Measurements from ENCODE around the gene APOLD1. TPM values are rescaled to one million over a fixed set of nuclear protein-coding genes. Genes with fewer than 3 reads are reported as not detected.

Gene APOLD1
- total and polyA plus RNA-seq, 4 experiments from 2014 or later = 0.38 to 4.3 (median 1.9) TPM

- ChIA-PET POLR2A (ENCODE audit: partially characterized antibody) (no interaction called here), CTCF (ENCODE audit: partially characterized antibody) (interaction anchor here (1.2 to 1.4 kb wide), 3 partner anchors 12 to 420 kb away, joined by 4 to 6 read pairs (median 5); no protein-coding TSS in a partner anchor)
- H3K36me3 Mint-ChIP-seq = peaks cover 0 to 2% of the 10 kb centered on the region in 2 donors
- Histone ChIP-seq H3K4me3 (ENCODE audit: low read length in 2 of 2) (no peak overlapping the region), H3K27me3 (ENCODE audit: insufficient read depth, low read length) (no peaks in the 10 kb centered on the region), H3K4me1 (ENCODE audit: insufficient read depth, low read length) (peaks cover 17% of the 10 kb centered on the region), H3K36me3 (ENCODE audit: insufficient read depth, low read length) (no peaks in the 10 kb centered on the region), H3K27ac (ENCODE audit: low read depth, low read length) (no peak overlapping the region), H3K9me3 (ENCODE audit: control insufficient read depth in 1 of 2, low read length in 2 of 2) (no peaks in the 10 kb centered on the region)
- intact Hi-C loops (cut with micrococcal nuclease) = no loop called here
- H3K4me1 Mint-ChIP-seq = peaks cover 4 to 17% (median 6%) of the 10 kb centered on the region in 4 donors
- DNase-seq = no peak
- H3K27ac Mint-ChIP-seq = no peak overlapping the region
- no peak overlapping the region for H3K4me3 Mint-ChIP-seq
- H3K27me3 Mint-ChIP-seq = no peaks in the 10 kb centered on the region
- no peaks in the 10 kb centered on the region for H3K9me3 Mint-ChIP-seq
Measured at GRCh38 chr12:12791756-12792369, 6.4 kb downstream of the APOLD1 start.

GRCh38 chr12:12792421-12792820 lies 7.0 kb downstream of the APOLD1 start:
- Histone ChIP-seq H3K36me3 (ENCODE audit: insufficient read depth, low read length) (no peaks in the 10 kb centered on the region), H3K4me3 (ENCODE audit: low read length in 2 of 2) (no peak overlapping the region), H3K4me1 (ENCODE audit: insufficient read depth, low read length) (peaks cover 13% of the 10 kb centered on the region), H3K9me3 (ENCODE audit: control insufficient read depth in 1 of 2, low read length in 2 of 2) (no peaks in the 10 kb centered on the region), H3K27me3 (ENCODE audit: insufficient read depth, low read length) (no peaks in the 10 kb centered on the region), H3K27ac (ENCODE audit: low read depth, low read length) (no peak overlapping the region)
- Mint-ChIP-seq H3K27ac (no peak overlapping the region), H3K9me3 (no peaks in the 10 kb centered on the region), H3K36me3 (peaks cover 0 to 2% of the 10 kb centered on the region in 2 donors), H3K27me3 (no peaks in the 10 kb centered on the region), H3K4me3 (no peak overlapping the region), H3K4me1 (peaks cover 4 to 14% (median 5%) of the 10 kb centered on the region in 4 donors)
- ChIA-PET CTCF (ENCODE audit: partially characterized antibody) (interaction anchor here (0.8 to 1.4 kb wide), 4 partner anchors 11 to 420 kb away, joined by 3 to 6 read pairs (median 4); no protein-coding TSS in a partner anchor), POLR2A (ENCODE audit: partially characterized antibody) (interaction anchor here (1.0 kb wide), 1 partner anchor 231 kb away, joined by 3 read pairs; no protein-coding TSS in a partner anchor)
- DNase-seq = no peak
- intact Hi-C loops (cut with micrococcal nuclease) = no loop called here

- Histone ChIP-seq H3K4me1 (ENCODE audit: insufficient read depth, low read length) (no peaks in the 10 kb centered on the region), H3K4me3 (ENCODE audit: low read length in 2 of 2) (no peak overlapping the region), H3K9me3 (ENCODE audit: control insufficient read depth in 1 of 2, low read length in 2 of 2) (no peaks in the 10 kb centered on the region), H3K27me3 (ENCODE audit: insufficient read depth, low read length) (no peaks in the 10 kb centered on the region), H3K36me3 (ENCODE audit: insufficient read depth, low read length) (no peaks in the 10 kb centered on the region), H3K27ac (ENCODE audit: low read depth, low read length) (no peak overlapping the region)
- Mint-ChIP-seq H3K4me1 (peaks cover 0 to 2% (median 0%) of the 10 kb centered on the region in 4 donors), H3K9me3 (no peaks in the 10 kb centered on the region), H3K27ac (no peak overlapping the region), H3K36me3 (no peaks in the 10 kb centered on the region), H3K27me3 (no peaks in the 10 kb centered on the region), H3K4me3 (no peak overlapping the region)
- POLR2A ChIA-PET (ENCODE audit: partially characterized antibody) = no interaction called here
- CTCF ChIA-PET (ENCODE audit: partially characterized antibody) = interaction anchor here (1.1 kb wide), 1 partner anchor 10 kb away, joined by 3 read pairs; no protein-coding TSS in a partner anchor
- intact Hi-C loops (cut with micrococcal nuclease) = no loop called here
- no peak for DNase-seq
Measured at GRCh38 chr12:12794686-12795085, 9.2 kb downstream of the APOLD1 start.

GRCh38 chr12:12796171-12796570 lies 10.7 kb downstream of the APOLD1 start:
- H3K27ac ChIP-seq (ENCODE audit: low read depth, low read length) = no peak overlapping the region
- CTCF ChIA-PET (ENCODE audit: partially characterized antibody) = interaction anchor here (0.6 kb wide), 1 partner anchor 15 kb away, joined by 3 read pairs; no protein-coding TSS in a partner anchor
- no peaks in the 10 kb centered on the region for H3K9me3 Mint-ChIP-seq
- POLR2A ChIA-PET (ENCODE audit: partially characterized antibody) = no interaction called here
- intact Hi-C loops (cut with micrococcal nuclease) = no loop called here
- no peaks in the 10 kb centered on the region for H3K36me3 ChIP-seq (ENCODE audit: insufficient read depth, low read length)
- no peaks in the 10 kb centered on the region for H3K9me3 ChIP-seq (ENCODE audit: control insufficient read depth in 1 of 2, low read length in 2 of 2)
- no peak overlapping the region for H3K4me3 ChIP-seq (ENCODE audit: low read length in 2 of 2)
- H3K4me1 Mint-ChIP-seq = peaks cover 0 to 5% (median 1%) of the 10 kb centered on the region in 4 donors
- H3K27me3 Mint-ChIP-seq = no peaks in the 10 kb centered on the region
- DNase-seq = no peak
- H3K27me3 ChIP-seq (ENCODE audit: insufficient read depth, low read length) = no peaks in the 10 kb centered on the region
- no peaks in the 10 kb centered on the region for H3K36me3 Mint-ChIP-seq
- H3K4me3 Mint-ChIP-seq = no peak overlapping the region
- H3K4me1 ChIP-seq (ENCODE audit: insufficient read depth, low read length) = no peaks in the 10 kb centered on the region
- H3K27ac Mint-ChIP-seq = no peak overlapping the region

- intact Hi-C loops (cut with micrococcal nuclease) = no loop called here
- H3K27me3 Mint-ChIP-seq = no peaks in the 10 kb centered on the region
- no peak overlapping the region for H3K4me3 Mint-ChIP-seq
- Histone ChIP-seq H3K36me3 (ENCODE audit: insufficient read depth, low read length) (no peaks in the 10 kb centered on the region), H3K27me3 (ENCODE audit: insufficient read depth, low read length) (no peaks in the 10 kb centered on the region), H3K4me1 (ENCODE audit: insufficient read depth, low read length) (peaks cover under 1% of the 10 kb centered on the region), H3K27ac (ENCODE audit: low read depth, low read length) (no peak overlapping the region), H3K4me3 (ENCODE audit: low read length in 2 of 2) (no peak overlapping the region), H3K9me3 (ENCODE audit: control insufficient read depth in 1 of 2, low read length in 2 of 2) (no peaks in the 10 kb centered on the region)
- POLR2A ChIA-PET (ENCODE audit: partially characterized antibody) = interaction anchor here (2.0 kb wide), 1 partner anchor 10 kb away, joined by 9 read pairs; no protein-coding TSS in a partner anchor
- no peak for DNase-seq
- H3K27ac Mint-ChIP-seq = peak overlapping the region in 3 of 7 donors; percentile 8 to 63 (median 60)
- peaks cover under 1 to 7% (median 6%) of the 10 kb centered on the region in 4 donors for H3K4me1 Mint-ChIP-seq
- H3K36me3 Mint-ChIP-seq = no peaks in the 10 kb centered on the region
- CTCF ChIA-PET (ENCODE audit: partially characterized antibody) = interaction anchor here (2.5 kb wide), 1 partner anchor 8 kb away, joined by 12 read pairs; no protein-coding TSS in a partner anchor
- no peaks in the 10 kb centered on the region for H3K9me3 Mint-ChIP-seq
Measured at GRCh38 chr12:12796928-12797793, 11.7 kb downstream of the APOLD1 start.

- Histone ChIP-seq H3K9me3 (ENCODE audit: control insufficient read depth in 1 of 2, low read length in 2 of 2) (no peaks in the 10 kb centered on the region), H3K4me3 (ENCODE audit: low read length in 2 of 2) (no peak overlapping the region), H3K27ac (ENCODE audit: low read depth, low read length) (no peak overlapping the region), H3K36me3 (ENCODE audit: insufficient read depth, low read length) (no peaks in the 10 kb centered on the region), H3K4me1 (ENCODE audit: insufficient read depth, low read length) (peaks cover 6% of the 10 kb centered on the region), H3K27me3 (ENCODE audit: insufficient read depth, low read length) (no peaks in the 10 kb centered on the region)
- no peaks in the 10 kb centered on the region for H3K27me3 Mint-ChIP-seq
- H3K4me1 Mint-ChIP-seq = peaks cover 3 to 13% (median 11%) of the 10 kb centered on the region in 4 donors
- POLR2A ChIA-PET (ENCODE audit: partially characterized antibody) = interaction anchor here (2.0 kb wide), 1 partner anchor 10 kb away, joined by 9 read pairs; no protein-coding TSS in a partner anchor
- CTCF ChIA-PET (ENCODE audit: partially characterized antibody) = interaction anchor here (2.5 kb wide), 1 partner anchor 9 kb away, joined by 12 read pairs; no protein-coding TSS in a partner anchor
- H3K4me3 Mint-ChIP-seq = no peak overlapping the region
- no peak for DNase-seq
- intact Hi-C loops (cut with micrococcal nuclease) = no loop called here
- H3K27ac Mint-ChIP-seq = no peak overlapping the region
- no peaks in the 10 kb centered on the region for H3K9me3 Mint-ChIP-seq
- H3K36me3 Mint-ChIP-seq = no peaks in the 10 kb centered on the region
Measured at GRCh38 chr12:12797794-12798152, 12.3 kb downstream of the APOLD1 start.

- POLR2A ChIA-PET (ENCODE audit: partially characterized antibody) = interaction anchor here (2.0 kb wide), 1 partner anchor 11 kb away, joined by 9 read pairs; no protein-coding TSS in a partner anchor
- no peak overlapping the region for H3K4me3 Mint-ChIP-seq
- H3K36me3 ChIP-seq (ENCODE audit: insufficient read depth, low read length) = no peaks in the 10 kb centered on the region
- H3K27ac ChIP-seq (ENCODE audit: low read depth, low read length) = no peak overlapping the region
- intact Hi-C loops (cut with micrococcal nuclease) = no loop called here
- CTCF ChIA-PET (ENCODE audit: partially characterized antibody) = interaction anchor here (2.5 kb wide), 1 partner anchor 10 kb away, joined by 12 read pairs; no protein-coding TSS in a partner anchor
- peak overlapping the region in 2 of 7 donors; percentile 8 to 43 for H3K27ac Mint-ChIP-seq
- H3K4me1 ChIP-seq (ENCODE audit: insufficient read depth, low read length) = peaks cover 13% of the 10 kb centered on the region
- no peaks in the 10 kb centered on the region for H3K27me3 ChIP-seq (ENCODE audit: insufficient read depth, low read length)
- no peak overlapping the region for H3K4me3 ChIP-seq (ENCODE audit: low read length in 2 of 2)
- H3K9me3 ChIP-seq (ENCODE audit: control insufficient read depth in 1 of 2, low read length in 2 of 2) = no peaks in the 10 kb centered on the region
- no peaks in the 10 kb centered on the region for H3K9me3 Mint-ChIP-seq
- peaks cover 7 to 20% (median 16%) of the 10 kb centered on the region in 4 donors for H3K4me1 Mint-ChIP-seq
- no peaks in the 10 kb centered on the region for H3K36me3 Mint-ChIP-seq
- no peak for DNase-seq
- no peaks in the 10 kb centered on the region for H3K27me3 Mint-ChIP-seq
Measured at GRCh38 chr12:12798480-12798879, 13.0 kb downstream of the APOLD1 start.

All from CD4-positive, alpha-beta memory T cell (primary cell).